Measurements from ENCODE around the gene MBNL3. TPM values are rescaled to one million over a fixed set of nuclear protein-coding genes. Genes with fewer than 3 reads are reported as not detected.
"Not testable (repeated sequence)": the region's sequence is repeated elsewhere in the genome, so short reads cannot be mapped to it uniquely, and the experiment has no call there.

Gene MBNL3
- total RNA-seq, 1 donor from 2014 or later: 0.26 TPM

DNA sequence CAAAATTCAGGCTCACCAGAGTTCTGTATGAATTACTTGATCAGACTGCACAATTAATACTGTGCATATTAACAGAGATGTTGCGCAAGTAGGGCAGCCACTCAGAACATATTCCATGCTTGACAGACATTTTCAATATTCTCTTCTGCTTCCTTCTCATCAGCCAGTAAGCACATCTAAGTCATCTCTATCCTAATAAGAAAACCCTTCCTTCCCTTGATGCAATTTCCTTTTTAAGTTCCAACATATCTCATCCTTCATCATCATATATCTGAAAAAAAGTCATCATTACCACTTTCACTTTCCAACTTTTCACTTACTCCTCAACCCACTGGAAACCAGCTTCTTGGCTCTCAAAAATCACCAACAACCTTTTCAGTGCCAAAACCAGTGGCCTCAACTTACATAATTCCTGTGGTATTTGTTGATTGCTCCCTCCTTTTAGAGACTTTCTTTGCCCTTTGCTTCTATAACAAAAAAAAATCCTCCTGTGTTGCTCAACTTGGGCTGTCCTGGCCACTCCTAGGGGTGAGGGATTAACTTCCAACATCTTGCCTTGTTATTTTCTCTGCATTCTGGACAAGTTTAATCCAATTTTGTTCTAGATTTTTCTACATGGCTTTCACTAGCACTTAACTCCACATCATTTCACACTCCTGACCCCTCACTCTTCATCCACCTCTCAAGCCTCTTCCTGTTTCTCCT, 14.1 kb downstream of the MBNL3 start:
- no peak for DNase-seq (ENCODE audit: low read depth in 2 of 2)

DNA sequence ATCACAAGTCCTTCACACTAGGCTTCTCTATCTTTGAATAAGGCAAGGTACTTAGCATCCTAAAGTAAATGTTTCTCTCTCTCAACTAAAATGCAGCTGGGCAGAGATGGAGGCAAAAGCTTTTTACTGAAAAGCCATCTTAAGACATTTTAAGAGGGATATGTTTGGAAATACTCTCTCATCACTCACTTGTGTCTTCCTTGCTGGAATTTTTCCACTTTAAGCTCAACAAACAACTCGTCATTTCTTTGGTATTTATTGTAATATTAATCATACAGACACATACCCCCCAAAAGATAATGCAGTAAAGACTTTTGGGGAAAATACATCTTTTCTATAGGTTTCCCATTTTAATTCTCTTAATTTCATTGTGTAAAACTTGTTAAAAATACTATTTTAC, 16.4 kb downstream of the MBNL3 start:
- no peak for DNase-seq (ENCODE audit: low read depth in 2 of 2)

DNA sequence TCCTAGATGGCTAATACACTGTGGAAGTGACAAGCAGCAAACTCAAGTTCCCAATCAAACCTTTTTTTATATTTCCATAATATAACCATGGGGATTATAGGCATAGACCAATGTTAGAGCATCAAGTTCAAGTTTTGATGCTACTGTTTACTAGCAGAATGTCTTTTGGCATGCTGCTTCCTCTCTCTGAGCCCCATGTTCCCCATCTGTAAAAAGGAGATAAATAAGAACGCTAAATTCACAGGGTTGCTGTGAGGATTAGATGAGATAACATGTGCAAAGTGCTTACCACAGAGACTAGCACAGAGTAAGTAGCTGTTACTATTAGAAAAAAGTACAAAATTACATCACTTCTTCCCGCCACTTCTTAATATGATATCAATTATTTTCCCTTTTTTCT, 18.0 kb downstream of the MBNL3 start:
- no peak for DNase-seq (ENCODE audit: low read depth in 2 of 2)

- no peak for DNase-seq (ENCODE audit: low read depth in 2 of 2)
Observed at GRCh38 chrX:132470179-132470578, 18.7 kb downstream of the MBNL3 start.

DNA sequence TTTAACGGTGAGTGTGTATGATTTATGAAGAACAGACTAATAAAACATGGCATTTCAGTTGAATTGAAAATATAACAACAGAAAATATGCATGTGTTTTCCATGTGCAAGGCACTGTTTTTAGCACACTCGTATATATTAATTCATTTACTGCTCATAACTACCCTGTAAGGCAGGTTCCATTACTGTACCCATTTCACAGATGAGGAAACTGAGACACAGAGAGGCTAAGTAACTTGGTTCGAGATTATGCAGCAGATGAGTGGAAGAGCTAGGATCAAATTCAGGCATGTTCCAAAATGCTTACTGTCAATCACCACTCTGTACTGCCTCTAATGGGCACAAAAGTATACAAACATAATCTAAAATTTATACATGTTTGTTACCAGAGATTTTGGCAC, 20.4 kb downstream of the MBNL3 start:
- no peak for DNase-seq (ENCODE audit: low read depth in 2 of 2)

- no peak for DNase-seq (ENCODE audit: low read depth in 2 of 2)
Observed at GRCh38 chrX:132467989-132468388, 20.8 kb downstream of the MBNL3 start.

DNA sequence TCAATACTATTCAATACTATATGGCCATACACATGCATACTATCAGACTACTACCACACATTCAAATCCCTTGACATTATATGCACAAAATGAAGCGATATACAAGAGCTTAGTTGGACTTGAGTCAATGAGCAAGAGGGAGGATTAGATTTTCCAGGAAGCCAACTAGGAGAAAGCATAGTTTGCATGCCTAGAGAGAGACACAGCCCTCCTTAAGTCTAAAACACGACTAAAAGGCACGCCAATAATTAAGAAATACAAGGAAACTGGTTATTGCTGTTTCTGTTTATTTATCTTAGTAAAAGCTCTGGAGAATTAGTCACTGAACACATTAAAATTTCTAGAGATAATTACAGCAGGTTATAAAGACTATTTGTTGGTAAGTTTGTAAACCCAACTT, 21.8 kb downstream of the MBNL3 start:
- DNase-seq (ENCODE audit: low read depth in 2 of 2): no peak

GRCh38 chrX:132463411-132463810, 25.4 kb downstream of the MBNL3 start:
- DNase-seq (ENCODE audit: low read depth in 2 of 2): peak in 1 of 2 donors; percentile 5

DNA sequence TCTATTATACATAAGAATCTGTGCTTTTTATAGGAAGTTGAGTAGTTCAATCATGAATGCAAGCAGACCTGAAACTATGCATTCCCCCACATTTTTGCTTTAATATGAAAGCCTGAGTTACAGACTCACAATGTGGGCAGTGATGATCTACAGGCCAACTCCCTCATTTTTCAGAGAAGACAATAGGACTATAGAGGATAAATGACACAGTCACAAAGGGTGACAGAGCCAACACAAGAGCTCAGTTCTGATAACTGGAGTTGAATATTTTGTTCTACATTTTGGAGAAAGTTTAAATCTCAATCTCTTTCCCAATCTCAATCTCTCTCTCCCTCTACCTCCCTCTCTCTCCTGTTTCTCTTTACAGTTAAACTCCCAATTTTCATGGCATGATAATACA, 27.0 kb downstream of the MBNL3 start:
- DNase-seq (ENCODE audit: low read depth in 2 of 2): no peak

- DNase-seq (ENCODE audit: low read depth in 2 of 2): no peak
Observed at GRCh38 chrX:132452911-132453550, 35.8 kb downstream of the MBNL3 start.

- not testable (repeated sequence) for DNase-seq (ENCODE audit: low read depth in 2 of 2)
Observed at GRCh38 chrX:132445909-132446308, 42.9 kb downstream of the MBNL3 start.

- DNase-seq (ENCODE audit: low read depth in 2 of 2): no peak
Observed at GRCh38 chrX:132444936-132445335, 43.9 kb downstream of the MBNL3 start.

GRCh38 chrX:132443196-132444135, 45.4 kb downstream of the MBNL3 start:
- DNase-seq (ENCODE audit: low read depth in 2 of 2): no peak

GRCh38 chrX:132442691-132443090, 46.1 kb downstream of the MBNL3 start:
- DNase-seq (ENCODE audit: low read depth in 2 of 2): no peak

GRCh38 chrX:132435222-132435621, 53.6 kb downstream of the MBNL3 start:
- no peak for DNase-seq (ENCODE audit: low read depth in 2 of 2)

- DNase-seq (ENCODE audit: low read depth in 2 of 2): no peak
Observed at GRCh38 chrX:132433551-132433950, 55.3 kb downstream of the MBNL3 start.

DNA sequence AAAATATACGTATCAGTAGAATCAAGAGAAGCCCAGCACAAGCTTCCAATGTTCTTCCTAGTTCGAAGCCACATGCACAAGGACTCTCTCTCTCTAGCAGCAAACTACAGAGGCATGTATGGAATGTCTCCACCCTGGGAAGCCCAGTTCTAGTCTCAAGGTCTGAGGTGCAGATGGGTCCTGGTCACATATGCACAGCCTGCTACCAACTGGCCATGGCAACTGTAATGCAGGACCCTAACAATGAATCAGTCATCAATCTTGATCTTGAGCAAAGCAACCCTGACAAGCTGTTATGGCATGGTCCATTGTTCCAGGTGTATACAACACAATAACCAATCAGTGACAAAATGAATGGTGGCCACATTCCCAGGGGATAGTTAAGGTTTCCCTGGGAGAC, 55.8 kb downstream of the MBNL3 start:
- DNase-seq (ENCODE audit: low read depth in 2 of 2): no peak

DNA sequence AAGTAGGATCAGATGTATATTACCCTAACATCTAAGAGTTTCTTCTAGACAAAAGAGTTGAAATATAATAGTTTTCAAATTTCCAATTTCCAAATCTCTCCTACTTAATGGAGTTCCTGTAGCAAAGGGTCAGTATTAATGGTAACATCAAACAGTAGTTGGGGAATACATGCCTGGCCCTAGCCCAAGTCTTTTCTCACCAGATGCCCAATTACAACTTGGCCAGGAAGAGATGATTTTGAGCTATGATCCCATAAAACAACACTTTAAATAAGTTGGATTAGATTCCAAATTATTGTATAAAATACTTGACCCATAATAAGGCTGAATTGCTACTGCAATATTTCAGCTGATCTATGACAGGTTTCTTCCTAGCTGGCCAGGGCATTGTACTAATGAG, 59.9 kb downstream of the MBNL3 start:
- no peak for DNase-seq (ENCODE audit: low read depth in 2 of 2)

GRCh38 chrX:132426695-132427281, 62.0 kb downstream of the MBNL3 start:
- DNase-seq (ENCODE audit: low read depth in 2 of 2): no peak

DNA sequence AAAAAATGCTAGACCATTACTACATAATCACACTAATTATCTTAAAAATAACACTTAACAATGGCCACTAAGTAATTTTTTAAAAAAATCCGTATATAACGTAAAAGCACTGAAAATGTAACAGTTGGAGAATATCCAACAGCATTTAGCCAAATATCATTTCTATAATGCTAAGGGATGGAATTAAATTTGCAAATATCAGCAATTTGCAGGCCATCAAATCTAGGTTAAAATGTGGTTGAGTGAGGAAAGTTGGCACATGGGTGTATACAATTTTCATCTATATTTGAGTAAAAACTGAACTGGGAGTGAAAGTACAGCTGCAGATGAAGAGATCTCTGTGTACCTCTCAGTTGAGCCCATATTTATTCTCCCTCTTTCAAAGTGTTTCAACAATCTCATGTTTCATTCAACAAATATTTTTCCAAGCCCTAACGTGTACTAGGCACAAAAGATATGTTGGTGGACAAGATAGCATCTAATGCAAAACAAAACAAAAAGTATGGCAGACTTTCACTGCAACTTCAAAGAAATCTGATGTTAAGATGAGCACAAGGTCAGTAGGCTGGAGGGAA, 63.0 kb downstream of the MBNL3 start:
- no peak for DNase-seq (ENCODE audit: low read depth in 2 of 2)

GRCh38 chrX:132423323-132423722, 65.5 kb downstream of the MBNL3 start:
- no peak for DNase-seq (ENCODE audit: low read depth in 2 of 2)

DNA sequence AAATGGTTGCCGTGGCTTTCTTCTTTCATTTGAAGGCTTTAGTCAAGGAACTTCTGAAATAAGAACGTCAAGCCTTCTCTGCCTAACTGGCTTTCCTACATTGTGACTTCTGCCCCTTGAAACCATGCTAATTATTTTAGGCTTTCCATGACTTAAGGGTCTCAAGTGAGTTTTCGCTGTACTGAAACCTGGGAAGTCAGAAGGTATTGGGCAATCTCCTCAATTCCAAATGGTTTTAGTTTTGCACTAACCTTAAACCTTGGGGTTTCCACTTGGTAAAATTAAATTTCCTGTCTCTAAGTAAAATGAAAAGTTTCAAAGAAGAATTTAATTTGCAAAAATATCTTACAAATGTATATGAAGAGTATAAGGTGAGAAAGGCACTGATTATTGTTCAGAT, 73.8 kb downstream of the MBNL3 start:
- DNase-seq (ENCODE audit: low read depth in 2 of 2): no peak
